DND-41 (cell line): ENCODE data around the gene MAP2K3.

ENCODE experiments used
- ATAC-seq: fragments of 200-7000 bp; cut with Tn5 transposase; 3 replicates; pipeline ENCODE4 v1.9.1; 2021; ENCODE audit warnings: low read depth; ENCODE audit not compliant: insufficient read depth
- DNase-seq: peaks from one replicate; pipeline ENCODE4 v3.0.0-alpha.2; 2020
- H2AFZ ChIP-seq: 2 replicates; pipeline ENCODE4 v1.6.0; 2012; ENCODE audit warnings: low read depth, low read length
- H3K27ac ChIP-seq: 2 replicates; pipeline ENCODE4 v1.5.1; 2012; ENCODE audit warnings: low read length, inconsistent platforms
- H3K27me3 ChIP-seq: fragments of 200-600 bp; sonication (generic); 2 replicates; pipeline ENCODE4 v1.6.0; 2012; ENCODE audit warnings: low read length, mild to moderate bottlenecking, inconsistent platforms; ENCODE audit not compliant: insufficient read depth, poor library complexity
- H3K36me3 ChIP-seq: 2 replicates; pipeline ENCODE4 v1.5.1; 2012; ENCODE audit warnings: low read length, inconsistent platforms; ENCODE audit not compliant: insufficient read depth
- H3K4me1 ChIP-seq: 2 replicates; pipeline ENCODE4 v1.5.1; 2012; ENCODE audit warnings: mild to moderate bottlenecking, low read length; ENCODE audit not compliant: insufficient read depth
- H3K4me2 ChIP-seq: 2 replicates; pipeline ENCODE4 v1.6.0; 2012; ENCODE audit warnings: mild to moderate bottlenecking, moderate library complexity, low read length, inconsistent platforms; ENCODE audit not compliant: insufficient read depth
- H3K4me3 ChIP-seq, 2 experiments: fragments of 200-600 bp in 1 of 2; shearing (Covaris generic) in 1 of 2; 2 replicates each; pipeline ENCODE4 v1.5.1; 2012 to 2016; ENCODE audit warnings: inconsistent platforms in 2 of 2, low read length in 2 of 2, mild to moderate bottlenecking in 2 of 2, low read depth in 1 of 2, moderate library complexity in 1 of 2
- H3K79me2 ChIP-seq: 2 replicates; pipeline ENCODE4 v1.6.0; 2012; ENCODE audit warnings: low read length, inconsistent platforms; ENCODE audit not compliant: insufficient read depth
- H3K9ac ChIP-seq: 2 replicates; pipeline ENCODE4 v1.6.0; 2012; ENCODE audit warnings: low read depth, mild to moderate bottlenecking, inconsistent platforms, low read length, moderate library complexity
- H3K9me3 ChIP-seq: 2 replicates; pipeline ENCODE4 v1.5.1; 2012; ENCODE audit warnings: low read length, moderate library complexity, mild to moderate bottlenecking, inconsistent platforms; ENCODE audit not compliant: insufficient read depth, severe bottlenecking
- H4K20me1 ChIP-seq: 2 replicates; pipeline ENCODE4 v1.6.0; 2012; ENCODE audit warnings: low read length; ENCODE audit not compliant: insufficient read depth
- CTCF ChIP-seq: IDR thresholded peaks from 2 replicates; pipeline ENCODE4 v1.5.1; 2012; ENCODE audit warnings: borderline replicate concordance, low read length, moderate library complexity, mild to moderate bottlenecking; ENCODE audit not compliant: poor library complexity, severe bottlenecking; ENCODE audit errors: extremely low read depth
- EZH2 ChIP-seq: IDR thresholded peaks from 3 replicates; pipeline ENCODE4 v1.6.1; 2012; ENCODE audit warnings: borderline replicate concordance, low read depth, mild to moderate bottlenecking, moderate library complexity, low read length, inconsistent platforms; ENCODE audit not compliant: severe bottlenecking

The MAP2K3 gene

GRCh38 chr17:21297026-21297520 lies 12.6 kb downstream of the MAP2K3 start:
- Histone ChIP-seq H3K27me3 (no peaks in the 10 kb centered on the region), H3K79me2 (peaks cover 4% of the 10 kb centered on the region; the same call in 1 of the 2 replicates), H3K4me1 (no peaks in the 10 kb centered on the region), H3K4me2 (no peak overlapping the region), H4K20me1 (peaks cover 37% of the 10 kb centered on the region), H3K36me3 (peaks cover 23% of the 10 kb centered on the region), H3K9me3 (peaks cover 12% of the 10 kb centered on the region), H3K9ac (no peak overlapping the region), H3K27ac (no peak overlapping the region), H3K4me3 (no peak overlapping the region), H2AFZ (no peak overlapping the region)
- DNase-seq (no peak), ATAC-seq (no peak)
- TF ChIP-seq EZH2: no peak
- no peak for TF ChIP-seq CTCF

- peaks cover 35% of the 10 kb centered on the region for H4K20me1 ChIP-seq
- no peaks in the 10 kb centered on the region for H3K27me3 ChIP-seq
- no peak for ATAC-seq
- no peak overlapping the region for H3K9ac ChIP-seq
- H3K4me3 ChIP-seq: no peak overlapping the region
- peaks cover 23% of the 10 kb centered on the region for H3K36me3 ChIP-seq
- H3K9me3 ChIP-seq: peaks cover 12% of the 10 kb centered on the region
- no peak for DNase-seq
- H3K79me2 ChIP-seq: peaks cover 4% of the 10 kb centered on the region; the same call in 1 of the 2 replicates
- TF ChIP-seq CTCF: no peak
- no peak for TF ChIP-seq EZH2
- H3K4me2 ChIP-seq: no peak overlapping the region
- H2AFZ ChIP-seq: no peak overlapping the region
- H3K4me1 ChIP-seq: no peaks in the 10 kb centered on the region
- no peak overlapping the region for H3K27ac ChIP-seq
Measured at GRCh38 chr17:21297597-21297996, 13.1 kb downstream of the MAP2K3 start.

GRCh38 chr17:21298056-21298982 lies 13.8 kb downstream of the MAP2K3 start:
- ATAC-seq: no peak
- Histone ChIP-seq H3K4me1 (no peaks in the 10 kb centered on the region), H3K27me3 (no peaks in the 10 kb centered on the region), H3K9ac (no peak overlapping the region), H3K4me3 (no peak overlapping the region), H3K79me2 (peaks cover 2% of the 10 kb centered on the region; the same call in 1 of the 2 replicates), H3K36me3 (peaks cover 28% of the 10 kb centered on the region), H3K4me2 (no peak overlapping the region), H3K27ac (no peak overlapping the region), H3K9me3 (peaks cover 12% of the 10 kb centered on the region), H2AFZ (no peak overlapping the region), H4K20me1 (peaks cover 31% of the 10 kb centered on the region)
- TF ChIP-seq EZH2 (no peak), CTCF (no peak)
- no peak for DNase-seq
